ENCODE results near the gene MYO10.
"Not testable (repeated sequence)": the region's sequence is repeated elsewhere in the genome, so short reads cannot be mapped to it uniquely, and the experiment has no call there.

MYO10 gene

DNA sequence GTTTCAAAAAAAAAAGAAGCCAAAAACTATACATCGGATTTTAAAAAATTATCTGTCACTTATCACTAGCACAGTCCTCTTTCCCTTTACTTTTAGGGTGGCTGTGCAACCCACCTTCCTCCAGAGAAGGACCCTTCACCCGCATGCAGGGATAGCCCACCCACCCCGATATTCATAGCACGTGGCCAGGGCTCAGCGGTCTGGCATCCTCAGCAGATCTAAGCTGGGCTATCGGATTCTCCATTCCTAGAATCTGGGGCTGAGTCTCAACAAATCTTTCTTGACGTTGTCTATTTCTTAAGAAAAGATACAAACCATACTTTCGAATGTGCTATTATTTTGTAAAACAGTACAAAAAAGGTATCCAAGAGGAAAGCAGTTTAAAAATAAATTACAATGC lies 70.9 kb downstream of the MYO10 start:
- H3K4me3 ChIP-seq (ENCODE audit: low read depth, low read length) = no peak overlapping the region

DNA sequence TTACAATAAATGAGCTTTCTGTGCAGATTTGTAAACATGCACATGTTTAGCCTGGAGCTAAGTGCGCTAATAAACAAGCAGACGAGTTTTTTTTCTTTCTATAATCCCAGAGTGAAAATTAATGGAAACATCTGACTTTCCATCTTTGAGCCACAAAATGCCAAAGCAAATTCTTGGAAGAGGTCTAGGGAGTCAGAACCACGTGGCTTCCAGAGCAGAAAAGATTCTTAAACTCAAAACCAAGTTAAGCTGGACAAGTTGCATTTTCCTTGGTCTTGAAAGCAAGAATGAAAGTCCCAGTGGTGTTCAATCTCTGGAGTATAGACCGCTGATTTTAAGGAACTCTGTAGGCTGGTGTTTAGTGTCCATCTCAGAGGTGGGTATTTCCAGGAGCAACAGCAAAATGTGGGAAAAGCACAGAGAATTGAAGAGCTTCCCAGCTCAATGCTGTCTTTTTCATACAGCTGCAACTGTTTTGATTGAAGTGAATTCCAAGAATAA lies 71.4 kb downstream of the MYO10 start:
- H3K4me3 ChIP-seq (ENCODE audit: low read depth, low read length) = no peak overlapping the region

DNA sequence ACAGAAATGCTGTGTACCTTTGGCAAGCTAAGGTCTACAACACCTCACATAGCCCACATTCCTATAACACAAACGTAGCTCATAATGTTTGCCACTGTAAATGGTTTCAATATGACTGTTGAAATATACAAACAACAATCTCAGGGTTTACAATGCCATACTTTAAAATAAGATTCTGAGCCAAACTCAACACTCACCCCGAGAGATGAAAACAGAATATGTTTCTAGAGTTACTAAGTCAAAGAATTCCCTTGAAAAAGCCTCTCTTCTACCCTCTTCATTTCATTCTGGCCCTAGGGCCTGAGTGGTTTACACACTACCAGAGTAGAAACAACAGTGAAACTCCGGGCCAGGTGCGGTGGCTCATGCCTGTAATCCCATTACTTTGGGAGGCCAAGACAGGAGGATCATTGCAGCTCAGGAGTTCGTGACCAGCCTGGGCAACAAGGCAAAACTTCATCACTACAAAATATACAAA lies 72.6 kb downstream of the MYO10 start:
- H3K4me3 ChIP-seq (ENCODE audit: low read depth, low read length) = no peak overlapping the region

GRCh38 chr5:16862777-16863176 lies 73.3 kb downstream of the MYO10 start:
- H3K4me3 ChIP-seq (ENCODE audit: low read depth, low read length) = no peak overlapping the region

GRCh38 chr5:16859346-16859745 lies 76.7 kb downstream of the MYO10 start:
- no peak overlapping the region for H3K4me3 ChIP-seq (ENCODE audit: low read depth, low read length)

- H3K4me3 ChIP-seq (ENCODE audit: low read depth, low read length) = no peak overlapping the region
These were observed 77.9 kb downstream of the MYO10 start for GRCh38 chr5:16858151-16858550.

DNA sequence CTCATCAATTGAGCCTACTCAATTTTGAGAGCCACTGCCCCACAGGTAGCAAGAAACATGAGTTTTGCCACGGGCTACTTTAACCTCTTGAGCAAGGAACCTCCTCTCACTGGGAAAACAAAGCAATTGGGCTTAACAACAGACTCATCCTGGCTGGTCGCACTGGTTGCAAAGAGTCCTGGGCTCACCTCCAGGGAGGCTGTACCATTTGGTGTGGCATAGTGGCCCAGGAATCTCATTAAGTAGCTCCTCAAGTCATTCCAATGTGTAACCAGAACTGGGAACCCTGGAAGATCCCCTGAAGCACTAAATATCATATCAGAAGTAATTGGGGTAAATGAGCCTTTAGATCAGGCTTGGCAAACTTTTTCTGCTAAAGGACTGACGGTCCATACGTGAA lies 78.5 kb downstream of the MYO10 start:
- no peak overlapping the region for H3K4me3 ChIP-seq (ENCODE audit: low read depth, low read length)

DNA sequence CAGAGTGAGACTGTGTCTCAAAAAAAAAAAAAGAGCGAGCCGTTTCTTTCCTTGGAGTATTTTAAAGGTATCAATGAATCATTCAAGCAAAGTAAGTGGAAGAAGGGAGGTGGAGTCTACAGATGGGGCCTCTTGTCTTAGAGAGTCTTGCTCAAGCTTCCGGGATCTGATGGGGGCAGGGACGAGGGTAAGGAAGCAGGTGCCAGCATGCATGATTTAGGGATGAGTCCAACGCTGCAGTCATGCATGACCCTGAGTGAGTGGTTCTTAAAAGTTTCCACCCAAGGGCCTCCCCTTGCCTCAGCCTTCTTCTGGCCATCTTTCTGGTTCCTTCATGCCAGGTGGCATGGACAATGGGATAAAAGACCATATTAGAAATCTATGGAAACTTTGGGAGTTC lies 79.6 kb downstream of the MYO10 start:
- no peak overlapping the region for H3K4me3 ChIP-seq (ENCODE audit: low read depth, low read length)

GRCh38 chr5:16855898-16856297 lies 80.2 kb downstream of the MYO10 start:
- H3K4me3 ChIP-seq (ENCODE audit: low read depth, low read length) = no peak overlapping the region

- no peak overlapping the region for H3K4me3 ChIP-seq (ENCODE audit: low read depth, low read length)
These were observed 80.6 kb downstream of the MYO10 start for GRCh38 chr5:16855485-16855884.

DNA sequence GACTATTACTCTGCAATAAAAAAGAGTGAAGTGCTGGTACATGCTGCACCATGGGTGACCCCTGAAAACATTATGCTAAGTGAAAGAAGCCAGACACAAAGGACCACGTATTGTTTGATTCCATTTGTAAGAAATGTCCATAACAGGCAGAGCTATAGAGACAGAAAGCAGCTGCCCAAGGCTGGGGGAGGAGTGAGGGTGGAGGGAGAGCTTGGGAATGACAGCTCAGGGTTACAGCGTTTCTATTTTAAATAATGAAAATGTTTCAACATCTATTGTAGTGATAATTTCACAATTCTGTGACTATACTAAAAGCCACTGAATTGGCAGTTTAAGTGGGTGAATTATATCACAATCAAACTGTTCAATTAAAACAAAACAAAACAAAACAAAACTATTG lies 81.7 kb downstream of the MYO10 start:
- H3K4me3 ChIP-seq (ENCODE audit: low read depth, low read length) = no peak overlapping the region

DNA sequence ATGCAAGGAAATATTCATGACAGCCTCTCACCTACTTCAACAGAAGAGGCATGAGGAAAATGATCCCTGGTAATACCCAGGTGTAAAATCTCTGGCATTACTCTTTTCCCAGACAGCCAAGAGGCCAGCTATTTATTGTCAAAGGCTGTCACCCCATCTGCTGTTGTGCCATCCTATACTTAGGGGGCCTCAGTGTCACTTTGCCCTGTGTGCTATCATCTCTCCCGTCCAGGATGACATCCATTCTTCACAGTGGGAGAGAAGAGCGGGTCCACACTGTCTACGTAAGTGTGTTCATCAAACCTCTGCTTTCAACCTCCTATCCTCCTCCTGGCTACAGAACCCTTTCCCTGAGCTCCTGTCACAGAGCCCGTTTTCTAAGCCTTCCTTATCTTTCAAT lies 82.6 kb downstream of the MYO10 start:
- no peak overlapping the region for H3K4me3 ChIP-seq (ENCODE audit: low read depth, low read length)

GRCh38 chr5:16852251-16853005 lies 83.7 kb downstream of the MYO10 start:
- H3K4me3 ChIP-seq (ENCODE audit: low read depth, low read length) = no peak overlapping the region

- no peak overlapping the region for H3K4me3 ChIP-seq (ENCODE audit: low read depth, low read length)
These were observed 86.3 kb downstream of the MYO10 start for GRCh38 chr5:16849775-16850174.

GRCh38 chr5:16849181-16849580 lies 86.9 kb downstream of the MYO10 start:
- no peak overlapping the region for H3K4me3 ChIP-seq (ENCODE audit: low read depth, low read length)

DNA sequence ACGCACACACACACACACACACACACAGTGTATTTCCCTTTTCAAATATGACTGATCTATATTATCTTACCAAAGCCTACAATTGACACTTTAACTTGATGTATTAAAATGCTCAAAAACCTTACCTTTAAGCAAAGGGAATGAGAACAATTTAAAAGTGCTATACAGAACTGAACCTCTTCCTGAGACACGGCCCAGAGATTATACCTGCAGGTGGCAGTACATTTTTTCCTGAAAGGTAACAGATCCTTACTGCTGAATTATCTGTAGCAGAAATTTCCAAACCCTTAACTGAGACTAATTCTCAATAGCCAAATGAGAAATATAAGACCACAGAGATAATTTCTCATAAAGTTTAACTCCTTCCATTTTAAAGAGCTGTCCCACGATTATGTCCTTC lies 91.1 kb downstream of the MYO10 start:
- H3K4me3 ChIP-seq (ENCODE audit: low read depth, low read length) = no peak overlapping the region

DNA sequence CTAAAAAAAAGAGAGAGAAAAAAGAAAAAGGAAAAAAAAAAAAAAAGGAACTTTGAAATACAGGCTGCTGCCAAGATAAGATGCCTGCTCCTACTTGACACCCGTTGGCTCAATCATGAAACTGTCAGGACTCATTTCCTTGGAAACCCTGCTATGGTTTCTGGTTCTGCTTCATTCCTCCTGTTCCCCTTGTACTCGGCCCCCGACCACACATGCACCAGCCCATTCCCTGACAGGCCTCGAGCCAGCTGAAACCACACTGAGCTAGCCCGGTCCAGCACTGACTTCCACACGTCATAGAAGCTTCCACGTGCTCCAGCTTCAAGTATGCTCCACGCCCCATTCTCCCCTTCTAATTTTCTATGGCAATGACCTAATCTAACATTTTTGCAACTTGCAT lies 93.2 kb downstream of the MYO10 start:
- no peak overlapping the region for H3K4me3 ChIP-seq (ENCODE audit: low read depth, low read length)

- no peak overlapping the region for H3K4me3 ChIP-seq (ENCODE audit: low read depth, low read length)
These were observed 94.7 kb downstream of the MYO10 start for GRCh38 chr5:16841416-16841815.

GRCh38 chr5:16837305-16837704 lies 98.8 kb downstream of the MYO10 start:
- no peak overlapping the region for H3K4me3 ChIP-seq (ENCODE audit: low read depth, low read length)

DNA sequence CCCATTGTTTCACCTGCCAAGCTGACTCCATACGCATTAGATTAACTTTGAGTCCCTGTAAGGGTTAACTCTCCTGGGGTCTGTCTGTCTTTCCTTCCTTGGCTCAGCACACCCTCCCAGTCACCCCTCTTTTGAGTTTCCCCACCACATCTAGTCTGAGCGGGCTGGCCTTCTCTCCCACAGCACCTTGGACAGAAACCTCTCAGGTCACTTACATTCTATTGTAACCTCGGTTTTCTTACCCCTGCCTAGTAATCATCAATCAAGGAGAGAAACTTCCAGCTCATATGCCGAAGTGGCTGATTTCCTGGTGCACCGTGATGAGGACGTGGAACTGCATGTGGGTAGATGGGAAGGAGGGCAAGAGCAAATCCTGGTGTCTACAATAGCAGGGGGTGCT lies 102.1 kb downstream of the MYO10 start:
- no peak overlapping the region for H3K4me3 ChIP-seq (ENCODE audit: low read depth, low read length)

DNA sequence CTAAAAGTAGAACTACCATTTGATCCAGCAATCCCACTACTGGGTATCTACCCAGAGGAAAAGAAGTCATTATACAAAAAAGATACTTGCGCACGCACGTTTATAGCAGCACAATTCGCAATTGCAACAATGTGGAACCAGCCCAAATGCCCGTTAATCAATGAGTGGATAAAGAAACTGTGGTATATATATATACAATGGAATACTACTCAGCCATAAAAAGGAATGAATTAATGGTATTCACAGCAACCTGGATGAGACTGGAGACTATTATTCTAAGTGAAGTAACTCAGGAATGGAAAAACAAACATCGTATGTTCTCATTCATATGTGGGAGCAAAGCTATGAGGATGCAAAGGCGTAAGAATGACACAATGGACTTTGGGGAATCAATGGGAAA lies 104.8 kb downstream of the MYO10 start:
- not testable (repeated sequence) for H3K4me3 ChIP-seq (ENCODE audit: low read depth, low read length)

GRCh38 chr5:16827755-16828154 lies 108.3 kb downstream of the MYO10 start:
- no peak overlapping the region for H3K4me3 ChIP-seq (ENCODE audit: low read depth, low read length)
